HL-60 (cell line): ENCODE measurements around the gene PALB2.

Source experiments
- DNase-seq, 2 experiments: peaks; one replicate each; pipeline ENCODE4 v3.0.0-alpha.2; 2010 to 2020; ENCODE audit warnings: low read depth in 1 of 2, low spot score in 1 of 2
- H3K27ac ChIP-seq: fragments of 250-450 bp; sonication (Bioruptor Pico); replicated peaks from 2 replicates; pipeline ENCODE4 v1.5.1; 2020; ENCODE audit warnings: mild to moderate bottlenecking, moderate library complexity
- H3K27me3 ChIP-seq: fragments of 250-450 bp; sonication (Bioruptor Pico); 2 replicates; pipeline ENCODE4 v1.5.1; 2021; ENCODE audit warnings: mild to moderate bottlenecking, moderate library complexity; ENCODE audit not compliant: insufficient read depth, poor library complexity, severe bottlenecking
- H3K4me3 ChIP-seq: replicated peaks from 2 replicates; pipeline ENCODE4 v1.5.1; 2011; ENCODE audit warnings: mild to moderate bottlenecking, control low read depth, low read length; ENCODE audit not compliant: insufficient read depth
- GABPA ChIP-seq: IDR thresholded peaks from 2 replicates; pipeline ENCODE4 v1.6.1; 2012; ENCODE audit warnings: low read depth
- POLR2AphosphoS5 ChIP-seq: IDR thresholded peaks from 2 replicates; pipeline ENCODE4 v1.6.1; 2012; ENCODE audit warnings: low read depth
- SPI1 ChIP-seq: IDR thresholded peaks from 2 replicates; pipeline ENCODE4 v1.6.1; 2012; ENCODE audit warnings: low read depth, mild to moderate bottlenecking, borderline replicate concordance
- TF ChIP-seq, protein P1 (sequence below): IDR thresholded peaks from 2 replicates; pipeline ENCODE4 v1.6.1; 2012; ENCODE audit warnings: low read depth; ENCODE audit not compliant: insufficient replicate concordance
- TF ChIP-seq, protein P2 (sequence below): IDR thresholded peaks from one replicate; pipeline ENCODE4 v1.5.1; 2011; ENCODE audit warnings: low read length, control low read depth, inconsistent platforms; ENCODE audit not compliant: insufficient read depth

The PALB2 gene

DNA sequence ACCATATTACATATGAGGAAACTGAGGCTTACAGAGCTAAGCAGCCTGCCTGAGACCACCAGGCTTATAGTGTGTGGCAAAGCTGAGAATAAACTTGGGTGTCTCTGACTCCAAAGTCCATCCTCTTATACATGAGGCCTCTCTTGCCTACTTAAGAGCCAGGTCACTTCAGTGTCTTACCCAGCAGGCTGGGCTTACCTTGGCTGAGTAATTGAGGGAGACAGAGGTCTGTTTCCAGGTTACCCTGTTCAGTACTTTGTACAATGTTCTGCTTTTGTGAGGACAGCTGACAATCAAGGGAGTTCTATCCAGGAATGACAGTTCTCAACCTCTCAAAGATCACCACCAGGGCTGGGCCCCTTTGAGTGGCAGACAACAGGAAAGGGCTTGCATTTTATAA is 59.3 kb downstream of the PALB2 start:
- Histone ChIP-seq H3K27ac (no peak overlapping the region), H3K4me3 (no peak overlapping the region), H3K27me3 (no peaks in the 10 kb centered on the region)
- DNase-seq, result no peak
- TF ChIP-seq, protein P1, sequence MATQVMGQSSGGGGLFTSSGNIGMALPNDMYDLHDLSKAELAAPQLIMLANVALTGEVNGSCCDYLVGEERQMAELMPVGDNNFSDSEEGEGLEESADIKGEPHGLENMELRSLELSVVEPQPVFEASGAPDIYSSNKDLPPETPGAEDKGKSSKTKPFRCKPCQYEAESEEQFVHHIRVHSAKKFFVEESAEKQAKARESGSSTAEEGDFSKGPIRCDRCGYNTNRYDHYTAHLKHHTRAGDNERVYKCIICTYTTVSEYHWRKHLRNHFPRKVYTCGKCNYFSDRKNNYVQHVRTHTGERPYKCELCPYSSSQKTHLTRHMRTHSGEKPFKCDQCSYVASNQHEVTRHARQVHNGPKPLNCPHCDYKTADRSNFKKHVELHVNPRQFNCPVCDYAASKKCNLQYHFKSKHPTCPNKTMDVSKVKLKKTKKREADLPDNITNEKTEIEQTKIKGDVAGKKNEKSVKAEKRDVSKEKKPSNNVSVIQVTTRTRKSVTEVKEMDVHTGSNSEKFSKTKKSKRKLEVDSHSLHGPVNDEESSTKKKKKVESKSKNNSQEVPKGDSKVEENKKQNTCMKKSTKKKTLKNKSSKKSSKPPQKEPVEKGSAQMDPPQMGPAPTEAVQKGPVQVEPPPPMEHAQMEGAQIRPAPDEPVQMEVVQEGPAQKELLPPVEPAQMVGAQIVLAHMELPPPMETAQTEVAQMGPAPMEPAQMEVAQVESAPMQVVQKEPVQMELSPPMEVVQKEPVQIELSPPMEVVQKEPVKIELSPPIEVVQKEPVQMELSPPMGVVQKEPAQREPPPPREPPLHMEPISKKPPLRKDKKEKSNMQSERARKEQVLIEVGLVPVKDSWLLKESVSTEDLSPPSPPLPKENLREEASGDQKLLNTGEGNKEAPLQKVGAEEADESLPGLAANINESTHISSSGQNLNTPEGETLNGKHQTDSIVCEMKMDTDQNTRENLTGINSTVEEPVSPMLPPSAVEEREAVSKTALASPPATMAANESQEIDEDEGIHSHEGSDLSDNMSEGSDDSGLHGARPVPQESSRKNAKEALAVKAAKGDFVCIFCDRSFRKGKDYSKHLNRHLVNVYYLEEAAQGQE, result no peak
- no peak for TF ChIP-seq SPI1
- TF ChIP-seq GABPA, result no peak
- TF ChIP-seq, protein P2, sequence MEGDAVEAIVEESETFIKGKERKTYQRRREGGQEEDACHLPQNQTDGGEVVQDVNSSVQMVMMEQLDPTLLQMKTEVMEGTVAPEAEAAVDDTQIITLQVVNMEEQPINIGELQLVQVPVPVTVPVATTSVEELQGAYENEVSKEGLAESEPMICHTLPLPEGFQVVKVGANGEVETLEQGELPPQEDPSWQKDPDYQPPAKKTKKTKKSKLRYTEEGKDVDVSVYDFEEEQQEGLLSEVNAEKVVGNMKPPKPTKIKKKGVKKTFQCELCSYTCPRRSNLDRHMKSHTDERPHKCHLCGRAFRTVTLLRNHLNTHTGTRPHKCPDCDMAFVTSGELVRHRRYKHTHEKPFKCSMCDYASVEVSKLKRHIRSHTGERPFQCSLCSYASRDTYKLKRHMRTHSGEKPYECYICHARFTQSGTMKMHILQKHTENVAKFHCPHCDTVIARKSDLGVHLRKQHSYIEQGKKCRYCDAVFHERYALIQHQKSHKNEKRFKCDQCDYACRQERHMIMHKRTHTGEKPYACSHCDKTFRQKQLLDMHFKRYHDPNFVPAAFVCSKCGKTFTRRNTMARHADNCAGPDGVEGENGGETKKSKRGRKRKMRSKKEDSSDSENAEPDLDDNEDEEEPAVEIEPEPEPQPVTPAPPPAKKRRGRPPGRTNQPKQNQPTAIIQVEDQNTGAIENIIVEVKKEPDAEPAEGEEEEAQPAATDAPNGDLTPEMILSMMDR, result no peak
- TF ChIP-seq POLR2AphosphoS5, result no peak

DNA sequence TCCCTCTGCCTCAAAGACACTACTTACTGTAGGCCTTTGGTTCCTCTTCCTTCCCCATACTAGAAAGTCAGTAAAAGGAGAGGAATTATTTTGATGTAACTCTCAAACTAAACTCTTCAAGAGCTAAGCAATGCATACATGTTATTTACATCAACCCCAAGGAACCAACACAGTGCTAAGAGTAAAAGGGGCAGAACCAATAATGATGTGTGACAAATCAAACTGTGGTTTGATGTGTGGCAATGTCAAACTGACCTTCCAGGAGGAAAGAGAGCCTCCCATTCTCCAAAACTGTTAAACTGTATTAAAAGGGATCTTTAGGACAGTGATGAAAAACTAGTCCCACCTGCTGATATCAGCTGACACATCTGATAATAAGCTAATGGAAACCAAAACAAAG is 60.7 kb downstream of the PALB2 start:
- no peaks in the 10 kb centered on the region for H3K27me3 ChIP-seq
- DNase-seq, result no peak
- H3K27ac ChIP-seq, result no peak overlapping the region
- TF ChIP-seq SPI1 (no peak), GABPA (no peak)
- TF ChIP-seq, protein P2, result no peak
- TF ChIP-seq, protein P1, result no peak
- no peak overlapping the region for H3K4me3 ChIP-seq

DNA sequence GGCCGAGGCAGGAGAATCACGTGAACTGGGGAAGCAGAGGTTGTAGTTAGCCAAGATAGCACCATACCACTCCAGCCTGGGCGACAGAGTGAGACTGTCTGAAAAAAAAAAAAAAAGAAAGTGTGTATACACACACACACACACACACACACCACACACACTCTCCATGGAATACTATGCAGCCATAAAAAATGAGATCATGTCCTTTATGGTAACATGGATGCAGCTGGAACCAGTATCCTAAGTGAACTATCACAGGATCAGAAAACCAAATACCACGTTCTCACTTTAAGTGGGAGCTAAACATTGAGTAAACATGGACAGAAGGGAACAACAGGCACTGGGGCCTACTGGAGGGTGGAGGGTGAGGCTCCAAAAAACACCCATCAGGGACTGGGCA is 61.7 kb downstream of the PALB2 start:
- no peak for DNase-seq
- Histone ChIP-seq H3K27ac (no peak overlapping the region), H3K4me3 (no peak overlapping the region), H3K27me3 (no peaks in the 10 kb centered on the region)
- TF ChIP-seq SPI1, result no peak
- TF ChIP-seq, protein P1, result no peak
- TF ChIP-seq GABPA, result no peak
- no peak for TF ChIP-seq POLR2AphosphoS5
- TF ChIP-seq, protein P2, result no peak
